ENCODE results near the gene MFSD2B. TPM values are rescaled to one million over a fixed set of nuclear protein-coding genes. Genes with fewer than 3 reads are reported as not detected.

Gene MFSD2B
- total RNA-seq, 1 donor from 2014 or later, result not detected

- Histone ChIP-seq H3K4me3 (no peak overlapping the region), H3K27ac (no peak overlapping the region), H3K4me1 (no peaks in the 10 kb centered on the region), H2AFZ (replicated peaks) (no peak overlapping the region), H3K9me3 (ENCODE audit: low read depth) (no peaks in the 10 kb centered on the region), H4K20me1 (ENCODE audit: low read depth) (no peaks in the 10 kb centered on the region), H3K36me3 (no peaks in the 10 kb centered on the region), H3F3A (ENCODE audit: low read depth) (peaks cover 26% of the 10 kb centered on the region), H3K27me3 (peaks cover 4% of the 10 kb centered on the region), H3K79me2 (ENCODE audit: low read depth) (no peaks in the 10 kb centered on the region), H3K4me2 (no peak overlapping the region), H3K9ac (no peak overlapping the region)
- H3K9me3 Mint-ChIP-seq, result no peaks in the 10 kb centered on the region
- no peaks in the 10 kb centered on the region for H3K36me3 Mint-ChIP-seq
- no peak for DNase-seq (ENCODE audit: low spot score)
- no peak for TF ChIP-seq EZH2phosphoT487 (IDR thresholded peaks at IDR 0.05)
- no peak for TF ChIP-seq CTCF (IDR thresholded peaks at IDR 0.05)
- TF ChIP-seq EZH2 (IDR thresholded peaks at IDR 0.05), result no peak
- no peak overlapping the region for H3K4me3 Mint-ChIP-seq
- H3K27me3 Mint-ChIP-seq (ENCODE audit: insufficient read depth, low read depth), result peaks cover under 1% of the 10 kb centered on the region
- H3K27ac Mint-ChIP-seq, result no peak overlapping the region
- no peaks in the 10 kb centered on the region for H3K4me1 Mint-ChIP-seq
These were observed 43.1 kb downstream of the MFSD2B start for GRCh38 chr2:24052951-24053350.

- Mint-ChIP-seq H3K4me1 (no peaks in the 10 kb centered on the region), H3K27me3 (ENCODE audit: insufficient read depth, low read depth) (no peaks in the 10 kb centered on the region), H3K4me3 (no peak overlapping the region), H3K36me3 (no peaks in the 10 kb centered on the region), H3K9me3 (no peaks in the 10 kb centered on the region), H3K27ac (no peak overlapping the region)
- Histone ChIP-seq H3K9ac (no peak overlapping the region), H3K4me3 (no peak overlapping the region), H3K79me2 (ENCODE audit: low read depth) (no peaks in the 10 kb centered on the region), H3K27me3 (peaks cover 4% of the 10 kb centered on the region), H3K4me1 (no peaks in the 10 kb centered on the region), H3K36me3 (no peaks in the 10 kb centered on the region), H3F3A (ENCODE audit: low read depth) (peaks cover 12% of the 10 kb centered on the region), H3K4me2 (no peak overlapping the region), H2AFZ (replicated peaks) (no peak overlapping the region), H3K9me3 (ENCODE audit: low read depth) (no peaks in the 10 kb centered on the region), H3K27ac (no peak overlapping the region), H4K20me1 (ENCODE audit: low read depth) (no peaks in the 10 kb centered on the region)
- DNase-seq (ENCODE audit: low spot score), result no peak
- TF ChIP-seq EZH2 (IDR thresholded peaks at IDR 0.05) (no peak), CTCF (IDR thresholded peaks at IDR 0.05) (no peak), EZH2phosphoT487 (IDR thresholded peaks at IDR 0.05) (no peak)
These were observed 44.6 kb downstream of the MFSD2B start for GRCh38 chr2:24054366-24055010.

- H3K27me3 ChIP-seq, result no peaks in the 10 kb centered on the region
- Mint-ChIP-seq H3K9me3 (no peaks in the 10 kb centered on the region), H3K4me3 (no peak overlapping the region), H3K27me3 (ENCODE audit: insufficient read depth, low read depth) (no peaks in the 10 kb centered on the region), H3K4me1 (no peaks in the 10 kb centered on the region), H3K36me3 (no peaks in the 10 kb centered on the region), H3K27ac (no peak overlapping the region)
- H3K4me2 ChIP-seq, result no peak overlapping the region
- H3K79me2 ChIP-seq (ENCODE audit: low read depth), result no peaks in the 10 kb centered on the region
- no peaks in the 10 kb centered on the region for H3K36me3 ChIP-seq
- H3F3A ChIP-seq (ENCODE audit: low read depth), result no peaks in the 10 kb centered on the region
- no peak overlapping the region for H3K4me3 ChIP-seq
- H3K27ac ChIP-seq, result no peak overlapping the region
- H2AFZ ChIP-seq (replicated peaks), result no peak overlapping the region
- no peak for DNase-seq (ENCODE audit: low spot score)
- TF ChIP-seq EZH2 (IDR thresholded peaks at IDR 0.05) (no peak), CTCF (IDR thresholded peaks at IDR 0.05) (no peak), EZH2phosphoT487 (IDR thresholded peaks at IDR 0.05) (no peak)
- H3K4me1 ChIP-seq, result no peaks in the 10 kb centered on the region
- no peaks in the 10 kb centered on the region for H3K9me3 ChIP-seq (ENCODE audit: low read depth)
- H4K20me1 ChIP-seq (ENCODE audit: low read depth), result no peaks in the 10 kb centered on the region
- H3K9ac ChIP-seq, result no peak overlapping the region
These were observed 45.9 kb downstream of the MFSD2B start for GRCh38 chr2:24055750-24056149.
